Measurements from ENCODE around the gene TMEM52B. TPM values are rescaled to one million over a fixed set of nuclear protein-coding genes. Genes with fewer than 3 reads are reported as not detected.

Gene TMEM52B
- total RNA-seq, 1 donor from 2014 or later, result 1.1 TPM

DNA sequence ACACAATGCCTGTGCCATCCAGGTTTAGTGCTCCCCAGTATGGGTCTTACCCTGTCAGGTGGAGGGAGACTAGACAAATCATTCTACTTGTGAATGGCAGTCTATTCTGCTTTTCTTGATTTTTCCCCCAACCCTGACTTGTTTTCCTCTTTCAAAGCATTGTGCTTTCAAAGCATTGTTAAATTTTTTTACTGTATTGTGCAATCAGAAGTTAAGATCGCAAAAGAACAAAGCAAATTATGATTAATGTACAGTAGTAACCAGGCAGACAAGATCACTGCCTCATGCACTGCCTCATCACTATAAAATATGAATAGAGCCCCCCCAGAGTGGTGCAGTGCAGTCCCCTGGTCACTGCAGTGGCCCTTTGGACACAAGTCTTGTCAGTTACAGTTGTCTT, 47.9 kb downstream of the TMEM52B start:
- Mint-ChIP-seq H3K27me3 (ENCODE audit: low read depth) (no peaks in the 10 kb centered on the region), H3K4me1 (peaks cover 5% of the 10 kb centered on the region), H3K4me3 (no peak overlapping the region), H3K36me3 (peaks cover 34% of the 10 kb centered on the region), H3K27ac (no peak overlapping the region), H3K9me3 (no peaks in the 10 kb centered on the region)
- DNase-seq (ENCODE audit: low spot score in 2 of 2, unreplicated experiment in 2 of 2), result no peak
- TF ChIP-seq, protein P1, sequence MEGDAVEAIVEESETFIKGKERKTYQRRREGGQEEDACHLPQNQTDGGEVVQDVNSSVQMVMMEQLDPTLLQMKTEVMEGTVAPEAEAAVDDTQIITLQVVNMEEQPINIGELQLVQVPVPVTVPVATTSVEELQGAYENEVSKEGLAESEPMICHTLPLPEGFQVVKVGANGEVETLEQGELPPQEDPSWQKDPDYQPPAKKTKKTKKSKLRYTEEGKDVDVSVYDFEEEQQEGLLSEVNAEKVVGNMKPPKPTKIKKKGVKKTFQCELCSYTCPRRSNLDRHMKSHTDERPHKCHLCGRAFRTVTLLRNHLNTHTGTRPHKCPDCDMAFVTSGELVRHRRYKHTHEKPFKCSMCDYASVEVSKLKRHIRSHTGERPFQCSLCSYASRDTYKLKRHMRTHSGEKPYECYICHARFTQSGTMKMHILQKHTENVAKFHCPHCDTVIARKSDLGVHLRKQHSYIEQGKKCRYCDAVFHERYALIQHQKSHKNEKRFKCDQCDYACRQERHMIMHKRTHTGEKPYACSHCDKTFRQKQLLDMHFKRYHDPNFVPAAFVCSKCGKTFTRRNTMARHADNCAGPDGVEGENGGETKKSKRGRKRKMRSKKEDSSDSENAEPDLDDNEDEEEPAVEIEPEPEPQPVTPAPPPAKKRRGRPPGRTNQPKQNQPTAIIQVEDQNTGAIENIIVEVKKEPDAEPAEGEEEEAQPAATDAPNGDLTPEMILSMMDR (IDR thresholded peaks at IDR 0.05; ENCODE audit: unreplicated experiment), result no peak

DNA sequence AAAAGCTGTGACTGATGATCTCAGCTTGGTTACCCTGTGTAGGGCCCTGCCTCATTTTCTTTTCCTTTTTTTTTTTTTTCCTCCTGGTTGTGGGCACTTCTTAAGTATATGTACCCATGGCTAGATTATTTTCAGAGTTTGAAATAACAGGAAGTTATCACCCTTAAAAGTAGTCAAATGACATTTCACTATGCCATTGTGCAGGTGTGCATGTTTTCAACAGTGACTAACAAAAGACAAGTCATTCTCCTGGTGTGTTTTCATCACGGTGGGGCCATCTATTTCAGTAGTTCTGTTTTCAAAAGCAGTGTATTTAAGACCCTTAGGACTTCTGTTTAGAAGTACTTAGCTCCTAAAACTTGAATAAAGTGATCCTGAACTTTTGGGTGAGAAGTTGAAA, 48.8 kb downstream of the TMEM52B start:
- no peaks in the 10 kb centered on the region for H3K9me3 Mint-ChIP-seq
- no peak overlapping the region for H3K4me3 Mint-ChIP-seq
- H3K27me3 Mint-ChIP-seq (ENCODE audit: low read depth), result no peaks in the 10 kb centered on the region
- H3K4me1 Mint-ChIP-seq, result peaks cover 5% of the 10 kb centered on the region
- H3K36me3 Mint-ChIP-seq, result peaks cover 25% of the 10 kb centered on the region
- no peak for DNase-seq (ENCODE audit: low spot score in 2 of 2, unreplicated experiment in 2 of 2)
- no peak overlapping the region for H3K27ac Mint-ChIP-seq
- TF ChIP-seq, protein P1 (IDR thresholded peaks at IDR 0.05; ENCODE audit: unreplicated experiment), result no peak

DNA sequence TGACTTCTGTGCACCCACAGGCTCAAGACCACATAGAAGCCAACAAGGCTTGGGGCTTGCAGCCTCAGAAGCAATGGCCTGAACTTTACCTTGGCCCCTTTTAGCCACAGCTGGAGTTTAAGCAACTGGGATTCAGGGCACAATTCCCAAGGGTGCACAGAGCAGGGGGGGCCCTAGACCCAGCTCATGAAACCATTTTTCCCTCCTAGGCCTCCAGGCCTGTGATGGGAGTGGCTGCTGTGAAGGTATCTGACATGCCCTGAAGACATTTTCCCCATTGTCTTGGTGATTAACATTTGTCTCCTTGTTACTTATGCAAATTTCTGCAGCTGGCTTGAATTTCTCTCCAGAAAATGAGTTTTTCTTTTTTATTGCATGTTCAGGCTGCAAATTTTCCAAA, 55.7 kb downstream of the TMEM52B start:
- TF ChIP-seq, protein P1 (IDR thresholded peaks at IDR 0.05; ENCODE audit: unreplicated experiment), result no peak
- no peak overlapping the region for H3K27ac Mint-ChIP-seq
- peaks cover 1% of the 10 kb centered on the region for H3K4me1 Mint-ChIP-seq
- peaks cover 16% of the 10 kb centered on the region for H3K9me3 Mint-ChIP-seq
- H3K36me3 Mint-ChIP-seq, result peaks cover 14% of the 10 kb centered on the region
- DNase-seq (ENCODE audit: low spot score in 2 of 2, unreplicated experiment in 2 of 2), result no peak
- no peak overlapping the region for H3K4me3 Mint-ChIP-seq
- no peaks in the 10 kb centered on the region for H3K27me3 Mint-ChIP-seq (ENCODE audit: low read depth)

DNA sequence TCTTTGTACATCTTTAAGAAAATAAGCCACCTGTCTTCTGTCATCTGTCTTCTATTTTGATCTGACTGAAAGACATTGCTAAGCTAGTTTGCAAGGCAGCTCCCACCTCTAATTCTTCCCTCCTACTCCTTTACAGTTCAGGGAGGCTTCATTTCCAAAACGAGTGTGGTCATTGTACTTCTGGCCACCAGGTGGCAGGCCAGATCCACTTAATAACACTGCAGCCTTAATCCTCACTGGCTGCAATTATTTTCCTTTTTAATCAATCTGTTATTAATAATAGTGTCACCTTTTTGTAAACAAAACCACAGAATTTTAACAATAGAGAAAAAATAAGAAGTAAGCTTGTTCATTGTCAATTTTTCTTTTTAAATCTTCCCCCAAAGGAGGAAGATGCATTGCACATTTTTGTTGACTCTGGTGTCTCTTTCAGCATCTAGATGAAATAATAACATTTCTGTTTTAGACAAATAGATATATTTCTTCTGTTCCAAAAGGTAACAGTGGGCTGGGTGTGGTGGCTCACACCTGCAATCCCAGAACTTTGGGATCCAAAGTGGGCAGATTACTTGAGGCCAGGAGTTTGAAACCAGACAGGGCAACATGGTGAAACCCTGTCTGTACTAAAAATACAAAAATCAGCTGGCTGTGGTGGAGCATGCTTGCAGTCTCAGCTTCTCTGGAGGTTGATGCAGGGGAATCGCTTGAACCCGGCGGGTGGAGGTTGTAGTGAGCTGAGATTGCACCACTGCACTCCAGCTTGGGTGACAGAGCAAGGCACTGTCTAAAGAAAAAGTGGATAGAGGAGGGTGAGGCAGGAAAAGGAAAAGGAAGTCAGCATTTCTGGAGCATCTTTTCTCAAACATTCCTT, 57.2 kb downstream of the TMEM52B start:
- Mint-ChIP-seq H3K36me3 (peaks cover 14% of the 10 kb centered on the region), H3K27me3 (ENCODE audit: low read depth) (no peaks in the 10 kb centered on the region), H3K4me3 (no peak overlapping the region), H3K27ac (no peak overlapping the region), H3K4me1 (peaks cover 1% of the 10 kb centered on the region), H3K9me3 (peaks cover 16% of the 10 kb centered on the region)
- DNase-seq (ENCODE audit: low spot score in 2 of 2, unreplicated experiment in 2 of 2), result no peak
- TF ChIP-seq, protein P1 (IDR thresholded peaks at IDR 0.05; ENCODE audit: unreplicated experiment), result peak; percentile 94

DNA sequence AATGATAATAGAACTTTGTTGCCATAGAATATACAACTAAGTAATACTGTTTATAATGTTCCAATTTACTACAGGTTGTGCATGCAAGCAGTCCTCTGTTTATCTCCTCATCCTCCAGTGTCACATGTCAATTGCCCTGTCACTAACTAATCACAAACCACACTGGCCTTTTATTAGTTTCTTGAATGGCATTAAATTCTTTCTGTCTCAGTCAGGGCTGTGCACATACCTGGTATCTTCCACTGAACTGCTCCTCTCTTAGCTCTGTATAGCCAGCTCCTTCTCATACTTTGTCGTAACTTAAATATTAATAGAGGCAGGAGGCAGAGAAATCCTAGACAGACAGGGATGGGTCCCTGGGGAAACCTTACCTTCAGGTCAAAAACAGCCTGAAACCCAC, 57.9 kb downstream of the TMEM52B start:
- no peak for DNase-seq (ENCODE audit: low spot score in 2 of 2, unreplicated experiment in 2 of 2)
- Mint-ChIP-seq H3K4me1 (peaks cover 1% of the 10 kb centered on the region), H3K9me3 (peaks cover 16% of the 10 kb centered on the region), H3K36me3 (peaks cover 14% of the 10 kb centered on the region), H3K4me3 (no peak overlapping the region), H3K27ac (no peak overlapping the region), H3K27me3 (ENCODE audit: low read depth) (no peaks in the 10 kb centered on the region)
- TF ChIP-seq, protein P1 (IDR thresholded peaks at IDR 0.05; ENCODE audit: unreplicated experiment), result no peak
